ENCODE data around the gene EFTUD2. TPM values are rescaled to one million over a fixed set of nuclear protein-coding genes. Genes with fewer than 3 reads are reported as not detected.

EFTUD2 gene
- total and polyA plus RNA-seq, 9 of the 15 experiments (the other 6 are each of a cell fraction or from before 2014, with no cell fraction given): 65.8 to 362 (median 218) TPM

- TF ChIP-seq BHLHE40 (IDR thresholded peaks at IDR 0.05; ENCODE audit: low read length) (no peak), ZBTB1 (CRISPR knock-in tag; IDR thresholded peaks at IDR 0.05; ENCODE audit: borderline replicate concordance, low read depth) (no peak), MCM2 (IDR thresholded peaks at IDR 0.05; ENCODE audit: low read depth) (no peak), POLR3G (IDR thresholded peaks at IDR 0.05; ENCODE audit: extremely low read depth, insufficient read length, insufficient replicate concordance) (no peak), PHTF2 (CRISPR knock-in tag; IDR thresholded peaks at IDR 0.05) (no peak), HMG20B (CRISPR knock-in tag; IDR thresholded peaks at IDR 0.05) (no peak), KDM5B (IDR thresholded peaks at IDR 0.05; ENCODE audit: insufficient replicate concordance, low read depth, low read length) (no peak)
- TF ChIP-seq, protein P1, sequence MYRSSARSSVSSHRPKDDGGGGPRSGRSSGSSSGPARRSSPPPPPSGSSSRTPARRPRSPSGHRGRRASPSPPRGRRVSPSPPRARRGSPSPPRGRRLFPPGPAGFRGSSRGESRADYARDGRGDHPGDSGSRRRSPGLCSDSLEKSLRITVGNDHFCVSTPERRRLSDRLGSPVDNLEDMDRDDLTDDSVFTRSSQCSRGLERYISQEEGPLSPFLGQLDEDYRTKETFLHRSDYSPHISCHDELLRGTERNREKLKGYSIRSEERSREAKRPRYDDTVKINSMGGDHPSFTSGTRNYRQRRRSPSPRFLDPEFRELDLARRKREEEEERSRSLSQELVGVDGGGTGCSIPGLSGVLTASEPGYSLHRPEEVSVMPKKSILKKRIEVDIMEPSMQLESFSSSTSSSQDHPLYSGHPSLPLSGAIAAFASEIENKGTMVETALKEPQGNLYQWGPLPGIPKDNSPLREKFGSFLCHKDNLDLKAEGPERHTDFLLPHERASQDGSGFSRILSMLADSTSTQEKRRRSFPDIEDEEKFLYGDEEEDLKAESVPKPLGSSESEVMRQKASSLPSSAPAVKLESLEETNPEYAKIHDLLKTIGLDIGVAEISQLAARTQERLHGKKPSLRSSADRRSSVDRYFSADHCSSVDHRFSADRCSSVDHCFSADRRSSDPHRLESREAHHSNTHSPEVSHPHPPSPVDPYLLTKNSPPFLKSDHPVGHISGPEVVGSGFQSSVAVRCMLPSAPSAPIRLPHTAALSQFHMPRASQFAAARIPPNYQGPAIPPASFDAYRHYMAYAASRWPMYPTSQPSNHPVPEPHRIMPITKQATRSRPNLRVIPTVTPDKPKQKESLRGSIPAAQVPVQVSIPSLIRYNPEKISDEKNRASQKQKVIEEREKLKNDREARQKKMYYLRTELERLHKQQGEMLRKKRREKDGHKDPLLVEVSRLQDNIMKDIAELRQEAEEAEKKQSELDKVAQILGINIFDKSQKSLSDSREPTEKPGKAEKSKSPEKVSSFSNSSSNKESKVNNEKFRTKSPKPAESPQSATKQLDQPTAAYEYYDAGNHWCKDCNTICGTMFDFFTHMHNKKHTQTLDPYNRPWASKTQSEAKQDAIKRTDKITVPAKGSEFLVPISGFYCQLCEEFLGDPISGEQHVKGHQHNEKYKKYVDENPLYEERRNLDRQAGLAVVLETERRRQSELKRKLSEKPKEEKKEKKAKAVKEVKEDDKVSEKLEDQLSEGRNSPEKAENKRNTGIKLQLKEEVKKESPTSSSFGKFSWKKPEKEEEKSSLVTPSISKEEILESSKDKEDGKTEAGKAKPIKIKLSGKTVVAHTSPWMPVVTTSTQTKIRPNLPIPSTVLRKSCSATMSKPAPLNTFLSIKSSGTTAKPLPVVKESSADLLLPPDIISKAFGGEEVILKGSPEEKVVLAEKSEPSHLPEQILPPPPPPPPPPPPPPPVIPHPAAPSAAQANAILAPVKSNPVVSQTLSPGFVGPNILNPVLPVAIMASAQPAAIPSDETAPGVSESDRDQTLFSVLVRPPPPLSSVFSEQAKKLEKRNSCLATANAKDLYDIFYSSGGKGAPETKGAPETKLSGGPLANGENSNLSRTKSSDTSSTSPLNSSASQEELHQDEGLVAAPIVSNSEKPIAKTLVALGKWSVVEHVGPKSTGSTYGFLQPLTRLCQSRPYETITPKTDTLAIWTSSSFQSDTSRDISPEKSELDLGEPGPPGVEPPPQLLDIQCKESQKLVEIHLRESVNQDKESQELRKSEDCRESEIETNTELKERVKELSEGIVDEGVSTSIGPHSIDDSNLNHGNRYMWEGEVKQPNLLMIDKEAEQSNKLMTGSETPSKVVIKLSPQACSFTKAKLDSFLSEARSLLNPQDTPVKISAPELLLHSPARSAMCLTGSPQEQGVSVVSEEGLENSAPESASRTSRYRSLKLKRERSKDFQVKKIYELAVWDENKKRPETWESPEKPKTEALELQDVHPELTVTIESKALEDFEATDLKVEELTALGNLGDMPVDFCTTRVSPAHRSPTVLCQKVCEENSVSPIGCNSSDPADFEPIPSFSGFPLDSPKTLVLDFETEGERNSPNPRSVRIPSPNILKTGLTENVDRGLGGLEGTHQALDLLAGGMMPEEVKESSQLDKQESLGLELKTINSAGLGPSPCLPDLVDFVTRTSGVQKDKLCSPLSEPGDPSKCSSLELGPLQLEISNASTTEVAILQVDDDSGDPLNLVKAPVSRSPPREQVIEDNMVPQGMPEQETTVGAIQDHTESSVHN (IDR thresholded peaks at IDR 0.05; ENCODE audit: borderline replicate concordance in 1 of 2, low read depth in 1 of 2): no peak
- TF ChIP-seq, protein P2, sequence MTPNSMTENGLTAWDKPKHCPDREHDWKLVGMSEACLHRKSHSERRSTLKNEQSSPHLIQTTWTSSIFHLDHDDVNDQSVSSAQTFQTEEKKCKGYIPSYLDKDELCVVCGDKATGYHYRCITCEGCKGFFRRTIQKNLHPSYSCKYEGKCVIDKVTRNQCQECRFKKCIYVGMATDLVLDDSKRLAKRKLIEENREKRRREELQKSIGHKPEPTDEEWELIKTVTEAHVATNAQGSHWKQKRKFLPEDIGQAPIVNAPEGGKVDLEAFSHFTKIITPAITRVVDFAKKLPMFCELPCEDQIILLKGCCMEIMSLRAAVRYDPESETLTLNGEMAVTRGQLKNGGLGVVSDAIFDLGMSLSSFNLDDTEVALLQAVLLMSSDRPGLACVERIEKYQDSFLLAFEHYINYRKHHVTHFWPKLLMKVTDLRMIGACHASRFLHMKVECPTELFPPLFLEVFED (CRISPR knock-in tag; conservative IDR thresholded peaks at IDR 0.05): no peak
Observed at GRCh38 chr17:44922136-44922535, 22.9 kb upstream of the EFTUD2 start (continued).

Data from K562 (cell line).